GM19023 (cell line): ENCODE data around the gene RTRAF.

Source experiments
- ATAC-seq: cut with Tn5 transposase; IDR thresholded peaks from one replicate; pipeline ENCODE4 v1.9.1; 2021; ENCODE audit warnings: mild to moderate bottlenecking, moderate library complexity; ENCODE audit not compliant: unreplicated experiment

RTRAF gene

DNA sequence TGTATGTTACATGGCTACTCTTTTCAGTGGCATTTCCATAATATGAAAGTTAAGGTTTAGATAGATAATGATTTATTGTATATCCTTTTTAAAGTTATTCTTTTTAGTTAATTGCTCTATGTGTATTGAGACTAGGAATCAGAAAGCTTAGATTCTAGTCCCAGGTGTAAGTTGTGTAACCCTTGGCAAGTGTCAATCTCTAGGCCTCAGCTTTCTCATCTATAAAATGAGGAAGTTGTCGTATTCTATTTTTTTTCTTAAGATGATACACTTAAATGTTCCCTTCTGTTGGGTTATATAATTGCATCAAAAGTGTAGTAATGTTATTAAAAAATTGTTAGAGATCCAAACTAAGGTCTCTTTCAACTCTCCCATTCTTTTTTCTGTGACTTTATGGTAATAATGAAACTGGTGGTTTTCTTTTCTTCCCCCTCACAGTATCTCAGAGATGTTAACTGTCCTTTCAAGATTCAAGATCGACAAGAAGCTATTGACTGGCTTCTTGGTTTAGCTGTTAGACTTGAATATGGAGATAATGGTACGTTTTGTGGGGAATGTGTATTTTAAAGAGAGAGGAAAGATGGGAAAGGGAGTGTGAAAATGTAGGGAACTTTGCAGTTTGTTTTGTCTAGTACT lies 4.1 kb downstream of the RTRAF start:
- ATAC-seq: no peak

DNA sequence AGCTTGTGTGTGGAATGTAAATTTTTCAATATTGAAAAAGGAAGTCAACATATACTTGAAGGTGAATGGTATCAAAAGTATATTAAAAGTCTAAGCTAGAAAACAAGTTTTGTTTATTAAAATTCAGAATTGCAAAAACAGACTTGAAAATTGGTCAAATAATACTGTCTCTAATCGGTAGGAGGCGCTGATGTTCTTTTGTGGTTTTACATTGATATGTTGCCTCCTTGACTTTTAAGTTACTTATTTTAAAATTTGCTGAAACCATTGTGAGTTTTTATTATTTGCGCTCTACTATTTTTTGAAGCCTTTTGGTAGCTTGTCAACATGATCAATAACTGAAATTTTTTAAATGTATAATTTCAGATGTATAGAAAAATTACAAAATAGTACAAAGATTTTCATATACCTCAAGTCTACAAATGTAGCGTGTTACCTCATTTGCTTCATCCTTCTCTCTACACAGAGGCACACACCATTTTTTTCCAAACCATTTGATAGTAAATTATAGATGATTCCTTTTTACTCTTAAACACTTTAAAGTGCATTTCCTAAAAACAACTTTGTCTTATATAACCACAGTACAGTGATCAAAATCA lies 6.9 kb downstream of the RTRAF start:
- ATAC-seq: no peak

- ATAC-seq: no peak
These were observed 9.0 kb downstream of the RTRAF start for GRCh38 chr14:51998348-51998747.

DNA sequence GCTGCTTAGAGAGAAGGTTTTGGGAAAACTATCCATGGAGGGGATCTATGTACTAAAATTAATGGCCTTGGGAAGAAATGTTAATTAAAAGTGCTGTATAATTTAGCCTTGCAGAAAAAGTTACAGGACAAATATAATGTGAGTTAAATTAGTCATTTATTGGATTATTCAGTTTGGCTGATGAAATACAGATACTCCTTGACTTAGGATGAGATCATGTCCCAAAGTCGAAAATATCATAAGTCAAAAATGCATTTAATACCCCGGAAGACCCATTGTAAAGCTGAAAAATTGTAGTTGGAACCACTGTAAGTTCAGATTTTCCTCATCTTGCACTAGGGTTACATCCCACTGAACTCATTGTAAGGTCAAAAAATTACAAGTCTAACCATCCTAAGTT lies 9.7 kb downstream of the RTRAF start:
- ATAC-seq: no peak

GRCh38 chr14:52000019-52000582 lies 10.8 kb downstream of the RTRAF start:
- ATAC-seq: no peak

DNA sequence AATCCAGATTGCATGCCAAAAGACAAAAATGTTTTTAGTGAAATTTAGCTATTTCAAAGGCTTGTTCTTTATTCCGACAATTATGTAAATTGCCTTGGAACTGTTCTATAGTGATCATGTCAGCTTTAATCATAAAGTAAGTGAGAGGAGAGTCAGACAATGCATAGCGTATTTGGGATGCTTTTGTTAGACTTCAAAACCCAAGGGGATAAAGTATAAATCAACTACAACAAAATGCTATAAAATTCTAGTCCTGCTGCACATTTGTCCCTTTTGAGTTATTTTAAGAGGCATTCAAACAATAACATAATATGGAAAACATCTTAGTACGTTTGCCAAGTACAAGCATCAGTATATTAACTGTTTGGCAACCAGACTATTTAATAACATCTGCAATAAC lies 11.3 kb downstream of the RTRAF start:
- ATAC-seq: no peak

- ATAC-seq: no peak
These were observed 13.2 kb downstream of the RTRAF start for GRCh38 chr14:52002542-52002941.

GRCh38 chr14:52003324-52003723 lies 14.0 kb downstream of the RTRAF start:
- ATAC-seq: no peak

DNA sequence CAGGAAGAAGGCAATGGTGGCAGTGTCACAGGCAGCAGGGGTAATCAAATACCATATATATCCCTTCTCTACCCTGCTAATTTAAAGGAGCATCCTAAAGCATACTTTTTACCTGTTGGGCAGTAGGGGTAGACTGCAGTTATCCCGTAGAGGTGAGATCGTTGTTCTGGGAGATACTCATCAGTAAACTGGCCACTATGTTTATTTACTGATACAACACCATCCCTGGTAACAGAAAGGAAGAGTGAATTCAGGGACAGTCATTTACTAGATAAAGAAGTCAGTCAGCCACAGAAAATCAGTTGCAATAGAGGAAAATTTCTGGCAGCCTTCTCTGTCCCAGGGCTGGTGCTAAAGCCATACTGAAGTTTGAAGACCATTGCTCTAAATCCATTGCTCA lies 16.3 kb downstream of the RTRAF start:
- no peak for ATAC-seq

GRCh38 chr14:52006361-52006760 lies 17.0 kb downstream of the RTRAF start:
- ATAC-seq: no peak

- no peak for ATAC-seq
These were observed 17.9 kb downstream of the RTRAF start for GRCh38 chr14:52007211-52007610.

GRCh38 chr14:52007637-52008036 lies 18.3 kb downstream of the RTRAF start:
- no peak for ATAC-seq

DNA sequence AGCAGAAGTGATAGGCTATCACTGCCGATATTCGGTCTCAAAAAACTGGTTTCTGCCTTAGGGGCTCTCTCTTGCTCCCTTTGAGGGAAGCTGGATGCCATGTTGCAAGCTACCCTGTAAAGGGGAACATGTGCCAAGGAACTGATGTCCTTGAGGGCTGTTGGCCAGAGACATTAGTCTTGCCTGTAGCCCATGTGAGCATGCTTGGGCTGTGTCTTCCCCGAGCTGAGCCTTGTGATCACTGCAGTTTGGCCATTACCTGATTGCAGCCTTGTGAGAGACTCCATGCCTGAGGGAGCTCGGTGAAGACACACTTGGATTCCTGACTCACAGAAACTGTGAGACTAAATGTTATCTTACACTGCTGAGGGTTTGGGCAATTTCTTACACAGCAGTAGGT lies 18.8 kb downstream of the RTRAF start:
- no peak for ATAC-seq

- no peak for ATAC-seq
These were observed 20.9 kb downstream of the RTRAF start for GRCh38 chr14:52010173-52010693.

DNA sequence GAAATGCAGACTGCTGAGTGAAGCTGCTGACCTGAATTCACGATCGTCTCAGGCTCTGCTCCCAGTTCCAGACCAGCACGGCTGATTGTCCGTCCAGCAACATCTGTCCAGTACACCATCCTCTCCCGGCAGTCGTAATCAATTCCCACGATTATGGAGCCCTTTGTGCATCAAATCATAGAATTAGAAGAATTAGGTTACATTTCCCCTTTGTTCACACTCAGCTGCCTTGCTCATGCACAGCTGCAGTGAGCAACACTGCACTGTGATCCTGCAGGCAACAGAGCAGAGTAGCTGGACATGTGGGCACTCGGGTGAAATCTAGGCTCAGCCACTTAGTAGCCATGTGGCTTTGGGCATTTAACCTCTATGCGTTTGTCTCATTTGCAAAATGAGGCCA lies 22.2 kb downstream of the RTRAF start:
- no peak for ATAC-seq

DNA sequence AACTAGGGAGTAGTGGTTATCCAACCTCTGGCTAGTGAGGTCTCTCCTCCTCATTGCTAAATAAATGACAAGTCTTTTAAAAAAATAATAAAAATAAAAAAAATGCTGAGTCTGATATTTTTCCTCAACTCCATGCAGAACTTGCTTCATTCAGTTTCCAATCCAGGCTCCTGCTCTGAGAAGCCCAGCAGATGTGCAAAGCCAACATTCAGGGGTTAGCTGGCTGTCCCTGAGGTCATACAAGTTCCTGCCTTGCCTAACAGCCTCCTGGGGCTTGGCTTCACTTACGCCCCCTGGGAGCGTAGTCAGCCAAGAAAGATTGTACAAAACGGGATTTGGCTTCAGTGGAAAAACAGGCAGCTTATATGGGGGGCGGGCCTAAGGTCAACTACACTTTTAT lies 23.3 kb downstream of the RTRAF start:
- ATAC-seq: no peak

- no peak for ATAC-seq
These were observed 24.7 kb downstream of the RTRAF start for GRCh38 chr14:52013984-52014600.

- no peak for ATAC-seq
These were observed 25.4 kb downstream of the RTRAF start for GRCh38 chr14:52014601-52015267.

GRCh38 chr14:52015411-52016030 lies 26.2 kb downstream of the RTRAF start:
- no peak for ATAC-seq

- ATAC-seq: no peak
These were observed 28.9 kb downstream of the RTRAF start for GRCh38 chr14:52018252-52018651.

DNA sequence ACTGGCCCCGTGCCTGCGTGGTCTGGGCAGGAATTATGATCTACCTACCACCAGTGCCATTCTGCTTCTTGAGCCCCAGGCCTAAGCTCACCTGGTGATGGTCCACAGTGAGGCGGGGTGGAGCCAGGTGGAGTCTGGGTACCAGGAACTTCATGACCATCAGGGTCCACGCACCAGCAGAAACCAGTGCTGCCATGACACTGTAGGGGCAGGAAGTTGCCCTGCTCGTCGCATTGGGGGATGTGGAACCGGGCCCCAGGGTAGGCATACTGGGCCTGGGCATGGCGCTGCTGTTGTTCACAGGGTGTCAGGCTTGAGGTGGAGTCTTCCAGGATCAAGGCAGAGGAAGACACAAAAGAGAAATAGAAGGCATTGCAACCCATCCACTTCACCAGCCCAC lies 29.6 kb downstream of the RTRAF start:
- no peak for ATAC-seq
